Fibroblast of mammary gland (primary cell): ENCODE results near the gene SDF2.
"Not testable (repeated sequence)": the region's sequence is repeated elsewhere in the genome, so short reads cannot be mapped to it uniquely, and the experiment has no call there.

Experiments
- DNase-seq: peaks from one replicate; pipeline ENCODE4 v3.0.0-alpha.2; 2010; ENCODE audit warnings: low read depth
- H3K4me3 ChIP-seq: 2 replicates; pipeline ENCODE4 v1.5.1; 2011; ENCODE audit warnings: low read depth, mild to moderate bottlenecking, low read length, moderate library complexity; ENCODE audit not compliant: control insufficient read depth
- CTCF ChIP-seq: conservative IDR thresholded peaks from 2 replicates; pipeline ENCODE4 v1.5.1; 2011; ENCODE audit warnings: low read depth, low read length, inconsistent platforms; ENCODE audit not compliant: control insufficient read depth, insufficient read depth

Gene SDF2

GRCh38 chr17:28616281-28616680 lies 45.4 kb downstream of the SDF2 start:
- DNase-seq: no peak
- H3K4me3 ChIP-seq: no peak overlapping the region
- no peak for TF ChIP-seq CTCF

DNA sequence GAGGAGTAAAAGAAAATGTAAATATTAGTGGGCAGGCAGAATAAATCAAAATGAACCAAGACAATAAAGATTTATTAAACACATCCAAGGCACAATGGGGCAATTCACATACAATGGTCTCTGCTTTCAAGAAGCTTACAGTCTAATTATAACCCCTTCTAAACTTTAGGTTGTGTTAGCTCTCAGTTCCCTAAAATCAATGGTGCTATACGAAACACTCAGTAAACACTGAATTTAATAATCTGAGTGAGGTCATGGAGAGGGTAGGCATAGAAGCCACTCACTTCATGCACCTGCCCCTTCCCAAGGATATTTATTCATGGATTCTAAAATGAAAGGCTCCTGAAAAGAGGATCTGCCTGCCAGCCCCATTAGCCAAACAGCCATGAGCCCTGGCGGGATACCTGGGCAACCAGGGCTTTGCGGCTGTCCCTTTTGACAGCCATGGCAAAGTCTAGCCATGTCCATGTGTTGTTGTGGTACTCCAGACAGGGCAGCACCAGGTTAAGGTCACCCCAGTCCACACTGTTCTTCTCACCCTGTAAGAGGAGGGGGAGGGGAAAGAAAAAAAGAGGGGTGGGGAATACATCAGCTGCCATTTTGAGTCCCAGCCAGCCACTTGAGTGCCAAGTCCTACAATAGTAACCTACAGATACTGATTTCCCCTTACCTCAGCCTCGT lies 46.3 kb downstream of the SDF2 start:
- TF ChIP-seq CTCF: no peak
- H3K4me3 ChIP-seq: no peak overlapping the region
- DNase-seq: no peak

DNA sequence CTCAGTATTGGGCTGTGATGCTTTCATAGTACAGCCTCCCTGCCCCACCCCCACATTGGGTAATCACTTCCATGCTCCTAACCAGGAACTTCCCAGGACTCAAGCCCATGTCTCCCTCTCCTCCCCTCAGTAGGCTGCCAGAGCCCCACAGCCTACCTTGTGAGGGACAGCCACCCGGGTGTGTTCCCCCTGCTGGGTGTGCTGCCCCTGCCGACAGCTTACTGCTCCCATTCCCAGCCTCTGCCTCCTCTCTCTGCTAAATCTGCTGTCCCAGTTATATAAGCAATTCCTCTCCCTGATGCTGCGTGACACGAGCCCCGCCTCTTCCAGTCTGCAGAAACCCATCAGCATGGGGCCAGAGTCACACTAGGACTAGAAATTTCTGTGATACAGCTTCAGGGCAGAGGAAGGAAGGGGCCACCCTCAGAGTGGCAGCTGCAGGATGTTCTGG lies 47.8 kb downstream of the SDF2 start, which contains the start of gene RSKR:
RSKR (minus strand) TSS at position 255 of the 451 bp plus-strand sequence; CDS start at position 231, 24 bp downstream.
- no peak for TF ChIP-seq CTCF
- peak; percentile 30 for DNase-seq
- no peak within 1 kb of the TSS for H3K4me3 ChIP-seq

GRCh38 chr17:28612936-28613872 lies 48.5 kb downstream of the SDF2 start:
- TF ChIP-seq CTCF: peak; percentile 69
- no peak overlapping the region for H3K4me3 ChIP-seq
- peak; percentile 30 for DNase-seq

GRCh38 chr17:28612531-28612930 lies 49.2 kb downstream of the SDF2 start:
- no peak for TF ChIP-seq CTCF
- no peak for DNase-seq

DNA sequence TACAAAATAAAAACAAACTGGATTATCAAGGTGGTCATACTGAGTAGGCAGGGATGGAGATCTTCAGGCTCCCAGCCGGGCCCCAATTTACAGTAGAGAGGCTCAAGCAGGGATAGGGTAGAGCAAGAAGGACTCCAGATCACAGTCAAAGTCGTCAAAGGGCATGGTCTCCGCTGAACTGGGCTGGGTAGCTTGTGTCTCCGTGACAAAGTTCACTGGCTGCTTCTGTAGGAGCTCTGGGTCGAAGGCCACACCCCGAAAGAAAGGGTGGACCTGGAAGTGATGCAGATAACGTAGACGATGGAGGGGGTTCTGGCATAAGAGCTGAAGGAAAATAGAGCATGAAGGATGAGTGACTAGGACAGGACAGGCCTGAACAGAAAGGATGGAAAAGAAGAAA lies 51.3 kb downstream of the SDF2 start:
- H3K4me3 ChIP-seq: no peak overlapping the region
- no peak for DNase-seq
- TF ChIP-seq CTCF: no peak

More at GRCh38 chr17:28612531-28612930, 49.2 kb downstream of the SDF2 start:
- no peak overlapping the region for H3K4me3 ChIP-seq

GRCh38 chr17:28604031-28604430 lies 57.7 kb downstream of the SDF2 start:
- not testable (repeated sequence) for DNase-seq, H3K4me3 ChIP-seq
